ENCODE results near the gene BARHL1. TPM values are rescaled to one million over a fixed set of nuclear protein-coding genes. Genes with fewer than 3 reads are reported as not detected.

Gene BARHL1
- polyA plus RNA-seq, 1 donor from 2014 or later: not detected

GRCh38 chr9:132575811-132576210, 6.6 kb upstream of the BARHL1 start:
- Histone ChIP-seq H3K9me2 (ENCODE audit: insufficient read depth, low read length) (no peaks in the 10 kb centered on the region), H4K20me1 (ENCODE audit: insufficient read depth) (no peaks in the 10 kb centered on the region)

GRCh38 chr9:132577119-132577518, 5.3 kb upstream of the BARHL1 start:
- Histone ChIP-seq H3K4me3 (ENCODE audit: low read length) (no peak overlapping the region), H3K9me3 (ENCODE audit: low read length) (no peaks in the 10 kb centered on the region), H3K36me3 (ENCODE audit: insufficient read depth, low read length) (no peaks in the 10 kb centered on the region), H3K27ac (ENCODE audit: low read length) (no peak overlapping the region), H3K9ac (ENCODE audit: low read length) (no peak overlapping the region), H3K79me2 (replicated peaks; ENCODE audit: insufficient read depth, low read length) (no peaks in the 10 kb centered on the region), H3K27me3 (ENCODE audit: insufficient read depth, low read depth, low read length) (peaks cover 70% of the 10 kb centered on the region), H3F3A (ENCODE audit: insufficient read depth, low read length, poor library complexity, severe bottlenecking) (no peaks in the 10 kb centered on the region), H3K9me2 (ENCODE audit: insufficient read depth, low read length) (no peaks in the 10 kb centered on the region), H4K20me1 (ENCODE audit: insufficient read depth) (no peaks in the 10 kb centered on the region), H2AFZ (ENCODE audit: low read depth, low read length) (no peak overlapping the region), H3K4me2 (ENCODE audit: low read length) (no peak overlapping the region)
- TF ChIP-seq, protein P1, sequence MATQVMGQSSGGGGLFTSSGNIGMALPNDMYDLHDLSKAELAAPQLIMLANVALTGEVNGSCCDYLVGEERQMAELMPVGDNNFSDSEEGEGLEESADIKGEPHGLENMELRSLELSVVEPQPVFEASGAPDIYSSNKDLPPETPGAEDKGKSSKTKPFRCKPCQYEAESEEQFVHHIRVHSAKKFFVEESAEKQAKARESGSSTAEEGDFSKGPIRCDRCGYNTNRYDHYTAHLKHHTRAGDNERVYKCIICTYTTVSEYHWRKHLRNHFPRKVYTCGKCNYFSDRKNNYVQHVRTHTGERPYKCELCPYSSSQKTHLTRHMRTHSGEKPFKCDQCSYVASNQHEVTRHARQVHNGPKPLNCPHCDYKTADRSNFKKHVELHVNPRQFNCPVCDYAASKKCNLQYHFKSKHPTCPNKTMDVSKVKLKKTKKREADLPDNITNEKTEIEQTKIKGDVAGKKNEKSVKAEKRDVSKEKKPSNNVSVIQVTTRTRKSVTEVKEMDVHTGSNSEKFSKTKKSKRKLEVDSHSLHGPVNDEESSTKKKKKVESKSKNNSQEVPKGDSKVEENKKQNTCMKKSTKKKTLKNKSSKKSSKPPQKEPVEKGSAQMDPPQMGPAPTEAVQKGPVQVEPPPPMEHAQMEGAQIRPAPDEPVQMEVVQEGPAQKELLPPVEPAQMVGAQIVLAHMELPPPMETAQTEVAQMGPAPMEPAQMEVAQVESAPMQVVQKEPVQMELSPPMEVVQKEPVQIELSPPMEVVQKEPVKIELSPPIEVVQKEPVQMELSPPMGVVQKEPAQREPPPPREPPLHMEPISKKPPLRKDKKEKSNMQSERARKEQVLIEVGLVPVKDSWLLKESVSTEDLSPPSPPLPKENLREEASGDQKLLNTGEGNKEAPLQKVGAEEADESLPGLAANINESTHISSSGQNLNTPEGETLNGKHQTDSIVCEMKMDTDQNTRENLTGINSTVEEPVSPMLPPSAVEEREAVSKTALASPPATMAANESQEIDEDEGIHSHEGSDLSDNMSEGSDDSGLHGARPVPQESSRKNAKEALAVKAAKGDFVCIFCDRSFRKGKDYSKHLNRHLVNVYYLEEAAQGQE (IDR thresholded peaks at IDR 0.05; ENCODE audit: borderline replicate concordance): no peak
- TF ChIP-seq MXI1 (conservative IDR thresholded peaks at IDR 0.05; ENCODE audit: poor library complexity, severe bottlenecking) (no peak), EP300 (conservative IDR thresholded peaks at IDR 0.05; ENCODE audit: poor library complexity, severe bottlenecking) (no peak), POLR2AphosphoS5 (IDR thresholded peaks at IDR 0.05) (no peak), SMC3 (conservative IDR thresholded peaks at IDR 0.05; ENCODE audit: poor library complexity) (no peak), EZH2 (IDR thresholded peaks at IDR 0.05; ENCODE audit: borderline replicate concordance, insufficient read depth, low read length, poor library complexity, severe bottlenecking) (no peak), CTCF (IDR thresholded peaks at IDR 0.05; ENCODE audit: poor library complexity, severe bottlenecking) (no peak), RAD21 (conservative IDR thresholded peaks at IDR 0.05) (no peak), TAF1 (IDR thresholded peaks at IDR 0.05; ENCODE audit: low read depth) (no peak)

More at GRCh38 chr9:132575811-132576210, 6.6 kb upstream of the BARHL1 start:
- Histone ChIP-seq H3K27ac (ENCODE audit: low read length) (no peak overlapping the region), H3K4me3 (ENCODE audit: low read length) (no peak overlapping the region), H3K27me3 (ENCODE audit: insufficient read depth, low read depth, low read length) (peaks cover 57% of the 10 kb centered on the region), H3K4me2 (ENCODE audit: low read length) (no peak overlapping the region), H3K9ac (ENCODE audit: low read length) (no peak overlapping the region), H3K36me3 (ENCODE audit: insufficient read depth, low read length) (no peaks in the 10 kb centered on the region), H3F3A (ENCODE audit: insufficient read depth, low read length, poor library complexity, severe bottlenecking) (no peaks in the 10 kb centered on the region), H3K9me3 (ENCODE audit: low read length) (no peaks in the 10 kb centered on the region), H2AFZ (ENCODE audit: low read depth, low read length) (no peak overlapping the region), H3K79me2 (replicated peaks; ENCODE audit: insufficient read depth, low read length) (no peaks in the 10 kb centered on the region)
- TF ChIP-seq RAD21 (conservative IDR thresholded peaks at IDR 0.05) (no peak), TAF1 (IDR thresholded peaks at IDR 0.05; ENCODE audit: low read depth) (no peak), SMC3 (conservative IDR thresholded peaks at IDR 0.05; ENCODE audit: poor library complexity) (no peak), EP300 (conservative IDR thresholded peaks at IDR 0.05; ENCODE audit: poor library complexity, severe bottlenecking) (no peak), EZH2 (IDR thresholded peaks at IDR 0.05; ENCODE audit: borderline replicate concordance, insufficient read depth, low read length, poor library complexity, severe bottlenecking) (no peak), CTCF (IDR thresholded peaks at IDR 0.05; ENCODE audit: poor library complexity, severe bottlenecking) (no peak), POLR2AphosphoS5 (IDR thresholded peaks at IDR 0.05) (no peak)
- TF ChIP-seq, protein P1 (IDR thresholded peaks at IDR 0.05; ENCODE audit: borderline replicate concordance): no peak

All from neural cell (in vitro differentiated cells).